Measurements from ENCODE around the gene GPR42.
"Not testable (repeated sequence)": the region's sequence is repeated elsewhere in the genome, so short reads cannot be mapped to it uniquely, and the experiment has no call there.

GPR42 gene

GRCh38 chr19:35363711-35364425, 7.0 kb upstream of the GPR42 start:
- DNase-seq, result no peak

GRCh38 chr19:35365303-35365702, 5.6 kb upstream of the GPR42 start:
- DNase-seq, result no peak

GRCh38 chr19:35368378-35368777, 2.5 kb upstream of the GPR42 start:
- no peak for DNase-seq

- no peak for DNase-seq
Observed at GRCh38 chr19:35369522-35369921, 1.3 kb upstream of the GPR42 start.

GRCh38 chr19:35373492-35373891, 2.6 kb downstream of the GPR42 start:
- DNase-seq, result no peak

- not testable (repeated sequence) for DNase-seq
Observed at GRCh38 chr19:35374031-35374430, 3.2 kb downstream of the GPR42 start.

GRCh38 chr19:35375505-35376307, 4.8 kb downstream of the GPR42 start:
- DNase-seq, result no peak

GRCh38 chr19:35377656-35378055, 6.8 kb downstream of the GPR42 start:
- DNase-seq, result no peak

GRCh38 chr19:35378356-35378755, 7.5 kb downstream of the GPR42 start:
- DNase-seq, result no peak

- DNase-seq, result not testable (repeated sequence)
Observed at GRCh38 chr19:35379545-35379944, 8.7 kb downstream of the GPR42 start.

GRCh38 chr19:35379992-35380391, 9.1 kb downstream of the GPR42 start:
- no peak for DNase-seq

GRCh38 chr19:35380450-35381124, 9.7 kb downstream of the GPR42 start:
- no peak for DNase-seq

- DNase-seq, result no peak
Observed at GRCh38 chr19:35381318-35381717, 10.4 kb downstream of the GPR42 start.

GRCh38 chr19:35381926-35382325, 11.1 kb downstream of the GPR42 start:
- no peak for DNase-seq

GRCh38 chr19:35383536-35383935, 12.7 kb downstream of the GPR42 start:
- no peak for DNase-seq

- DNase-seq, result no peak
Observed at GRCh38 chr19:35388277-35389054, 17.6 kb downstream of the GPR42 start.

- DNase-seq, result no peak
Observed at GRCh38 chr19:35389192-35389861, 18.5 kb downstream of the GPR42 start.

- DNase-seq, result no peak
Observed at GRCh38 chr19:35392742-35393715, 22.2 kb downstream of the GPR42 start.

- no peak for DNase-seq
Observed at GRCh38 chr19:35395382-35396199, 24.7 kb downstream of the GPR42 start.

GRCh38 chr19:35396240-35396885, 25.5 kb downstream of the GPR42 start:
- no peak for DNase-seq

Measured in EL (cell line).